NCI-H748 (cell line): ENCODE results near the gene GALNTL6.
A peak's percentile ranks its signal among the peaks of the same experiment; 100 is the strongest.

ENCODE experiments used
- DNase-seq: peaks from one replicate; lab custom pipeline; 2025; ENCODE audit not compliant: unreplicated experiment; lab: John Stamatoyannopoulos, UW

GALNTL6 gene

DNA sequence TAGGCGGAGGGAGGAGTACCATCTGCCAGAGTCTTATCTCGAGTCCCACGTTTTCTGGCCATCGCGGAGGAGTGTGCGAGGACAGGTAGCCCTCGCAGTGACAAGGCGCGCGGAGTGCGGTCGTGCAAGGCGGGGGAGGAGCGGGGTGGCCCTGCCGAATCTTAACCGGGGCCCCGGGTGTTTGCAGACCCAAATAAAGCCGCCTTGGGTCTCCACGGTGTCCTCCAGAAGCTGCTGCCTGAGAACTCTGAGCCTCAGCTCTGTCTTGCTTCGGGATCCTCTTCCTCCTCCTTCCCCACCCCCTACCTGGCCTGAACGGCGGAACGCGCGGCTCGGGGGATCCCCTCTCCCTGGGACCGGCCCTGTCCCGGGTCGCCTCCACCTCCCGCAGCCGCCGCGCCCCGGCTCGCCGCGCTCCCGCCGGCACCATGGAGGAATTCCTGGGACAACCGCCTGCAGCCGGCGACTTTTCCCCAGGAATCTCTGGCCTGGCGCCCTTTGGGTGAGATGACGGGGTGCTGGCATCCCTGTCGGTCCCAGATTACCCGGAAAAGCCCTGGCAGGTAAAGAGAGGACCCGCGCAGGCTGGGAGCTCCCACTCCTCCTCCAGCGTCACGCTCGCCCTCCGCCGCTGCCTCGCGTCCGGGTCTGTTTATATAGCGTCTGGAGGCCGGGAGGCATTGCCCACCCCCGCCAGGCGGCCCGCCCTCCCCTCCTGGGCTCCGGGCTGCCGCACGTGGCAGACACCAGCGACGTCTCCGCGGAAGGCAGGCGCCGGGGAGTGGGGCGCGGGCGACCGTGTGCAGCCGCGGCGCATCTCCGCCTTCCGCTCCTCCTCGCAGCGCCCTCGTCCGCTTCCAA, at the start of gene GALNTL6:
Gene GALNTL6, plus strand, starts transcription at position 740 of the 861 bp plus-strand sequence.
- peak; percentile 75 for DNase-seq

DNA sequence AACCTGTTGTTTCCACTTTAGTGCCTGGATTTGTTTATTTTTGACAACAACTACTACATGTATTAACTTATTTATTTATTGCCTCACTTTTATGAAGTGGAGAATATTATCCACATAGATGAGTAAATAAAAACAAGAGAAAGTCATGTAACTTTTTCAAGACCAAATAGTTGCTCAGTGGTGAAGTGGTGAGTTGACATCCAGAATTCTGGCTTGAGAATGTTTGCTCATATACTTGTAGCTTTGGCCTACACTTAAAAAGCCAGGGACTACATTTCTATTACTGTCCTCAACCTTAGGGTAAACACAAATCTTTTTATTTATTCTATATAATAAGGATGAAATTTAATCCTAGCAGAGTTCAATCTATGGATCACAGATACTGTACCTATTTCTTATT, 47.7 kb upstream of the GALNTL6 start:
- no peak for DNase-seq

DNA sequence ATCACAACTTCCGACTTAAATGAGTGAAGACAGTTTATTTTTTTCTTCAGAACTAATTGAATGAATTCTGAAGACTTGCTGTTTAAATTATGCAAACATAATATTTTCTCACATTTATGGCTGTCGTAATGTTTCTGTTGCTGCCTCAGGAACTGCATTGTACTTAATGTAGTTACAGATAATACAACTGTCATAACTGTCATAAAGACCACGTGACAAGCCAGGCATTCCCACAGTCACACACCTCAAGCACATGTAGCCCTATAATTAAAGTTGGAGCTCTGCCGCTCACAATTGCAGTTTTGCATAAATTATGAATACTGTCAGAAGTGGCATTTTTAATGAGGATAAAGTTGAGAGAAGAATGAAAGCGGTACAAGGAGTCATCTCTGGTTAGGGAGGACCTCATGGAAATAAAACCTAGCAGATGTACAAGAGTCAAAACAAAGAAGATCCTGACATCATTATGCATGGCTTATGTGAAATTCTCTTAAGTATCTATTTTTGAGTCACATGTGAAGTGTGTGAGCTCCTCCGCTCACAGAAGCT, 38.5 kb upstream of the GALNTL6 start:
- DNase-seq: no peak

DNA sequence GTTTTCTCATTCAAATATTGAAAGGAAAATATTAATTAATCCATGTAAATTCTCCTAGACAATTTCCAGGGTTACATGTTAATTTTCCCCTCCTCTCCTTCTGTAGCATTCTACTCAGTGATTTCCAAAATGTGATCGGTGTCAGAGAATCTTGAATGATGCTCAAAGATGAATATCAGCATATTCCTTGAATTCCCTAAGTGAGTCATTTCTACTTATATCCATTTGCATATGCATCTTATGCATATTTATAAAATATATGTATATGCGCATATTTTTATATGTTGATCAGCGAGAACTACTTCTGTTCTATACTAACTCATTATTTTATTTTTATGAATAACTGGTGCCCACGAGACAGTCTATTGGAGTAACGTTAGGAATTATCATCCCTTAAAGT, 33.9 kb upstream of the GALNTL6 start:
- DNase-seq: no peak

DNA sequence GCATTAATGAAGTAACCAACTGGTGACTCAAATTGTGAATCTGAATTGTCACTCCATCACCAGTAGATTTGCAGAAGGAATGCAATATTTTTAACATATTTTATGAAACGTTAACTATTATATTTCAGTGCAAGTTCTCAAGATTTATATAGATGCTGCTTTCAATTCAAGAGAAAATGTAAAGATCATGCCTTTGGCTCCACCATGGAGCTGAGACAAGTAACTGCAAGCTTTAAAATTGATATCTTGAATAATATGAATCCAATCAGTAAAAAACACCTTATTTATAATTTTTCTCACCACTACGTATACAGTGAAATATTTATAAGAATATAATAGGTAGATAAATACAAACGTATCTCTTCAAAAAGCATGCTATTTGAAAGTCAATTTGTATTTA, 27.8 kb upstream of the GALNTL6 start:
- DNase-seq: peak; percentile 19

DNA sequence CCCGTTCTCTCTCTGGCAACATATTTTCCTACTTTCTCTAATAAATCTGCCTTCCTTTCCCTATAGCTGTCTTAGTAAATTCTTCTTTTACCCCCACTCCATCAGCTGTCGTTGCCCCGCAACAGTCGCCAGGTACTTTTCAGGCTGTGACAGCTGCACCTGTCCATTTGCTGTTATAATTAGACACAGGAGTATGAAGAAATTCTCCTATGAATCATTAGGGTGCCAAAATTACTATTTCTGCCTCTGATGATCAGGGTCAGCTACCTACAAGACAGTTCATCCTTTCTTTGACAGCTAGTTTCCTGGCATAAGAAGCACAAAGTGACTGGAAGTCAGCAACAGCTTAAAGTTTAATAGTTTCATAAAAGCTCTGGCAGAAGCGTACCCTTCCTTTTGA, 19.5 kb upstream of the GALNTL6 start:
- DNase-seq: no peak

DNA sequence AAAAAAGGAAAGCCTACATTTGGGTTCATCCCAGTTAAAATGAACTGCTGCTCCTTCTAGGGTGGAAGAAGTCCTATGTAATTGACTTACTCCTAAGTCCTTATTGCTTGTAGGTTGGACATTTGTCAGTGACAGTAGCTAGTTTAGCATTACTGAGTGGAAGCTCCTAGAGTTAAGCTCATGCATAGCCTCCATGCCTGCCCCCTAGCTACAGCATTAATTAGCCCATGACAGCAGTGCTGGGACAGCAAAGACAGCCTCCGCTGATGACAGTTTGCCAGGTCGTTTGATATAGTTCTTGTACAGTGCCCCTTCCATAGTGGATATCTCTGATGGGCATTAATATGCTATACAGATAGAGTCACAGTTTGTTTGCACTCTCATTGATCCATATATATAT, 18.7 kb upstream of the GALNTL6 start:
- no peak for DNase-seq

DNA sequence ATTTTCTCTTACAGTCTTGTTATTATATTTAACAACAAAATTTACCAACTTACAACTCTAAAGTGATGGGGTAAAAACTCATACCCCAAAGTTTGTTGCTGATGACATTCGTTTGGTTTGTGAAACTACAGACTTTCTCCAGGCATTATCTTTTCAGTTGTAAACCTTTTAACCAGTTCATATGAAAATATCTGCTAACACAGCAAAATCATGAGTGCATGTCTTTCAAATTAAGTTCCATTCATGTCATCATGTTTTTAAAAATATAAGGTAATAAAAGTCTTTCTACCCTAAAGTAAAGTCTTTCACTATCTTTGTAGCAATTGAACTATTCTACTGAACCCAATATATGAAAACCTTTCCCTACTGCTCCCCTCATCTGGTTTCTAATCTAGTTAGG, 3.4 kb upstream of the GALNTL6 start:
- no peak for DNase-seq

DNA sequence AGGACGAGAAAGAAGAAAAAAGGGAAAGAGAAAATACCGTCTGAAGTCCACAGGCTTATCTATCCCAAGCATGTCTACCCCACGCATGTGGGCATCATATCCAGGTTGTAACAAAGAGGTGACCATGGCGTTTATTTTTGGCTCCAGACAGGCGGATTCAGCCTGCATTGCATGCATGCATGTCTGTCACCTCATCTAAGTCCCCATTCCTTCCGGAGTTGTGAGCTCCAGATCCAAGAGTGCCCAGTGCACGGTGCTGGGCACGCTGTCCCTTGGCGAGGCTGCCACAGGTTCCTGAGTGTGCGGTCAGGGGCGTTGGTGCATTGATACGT, 905 bp upstream of the GALNTL6 start:
- peak; percentile 72 for DNase-seq

DNA sequence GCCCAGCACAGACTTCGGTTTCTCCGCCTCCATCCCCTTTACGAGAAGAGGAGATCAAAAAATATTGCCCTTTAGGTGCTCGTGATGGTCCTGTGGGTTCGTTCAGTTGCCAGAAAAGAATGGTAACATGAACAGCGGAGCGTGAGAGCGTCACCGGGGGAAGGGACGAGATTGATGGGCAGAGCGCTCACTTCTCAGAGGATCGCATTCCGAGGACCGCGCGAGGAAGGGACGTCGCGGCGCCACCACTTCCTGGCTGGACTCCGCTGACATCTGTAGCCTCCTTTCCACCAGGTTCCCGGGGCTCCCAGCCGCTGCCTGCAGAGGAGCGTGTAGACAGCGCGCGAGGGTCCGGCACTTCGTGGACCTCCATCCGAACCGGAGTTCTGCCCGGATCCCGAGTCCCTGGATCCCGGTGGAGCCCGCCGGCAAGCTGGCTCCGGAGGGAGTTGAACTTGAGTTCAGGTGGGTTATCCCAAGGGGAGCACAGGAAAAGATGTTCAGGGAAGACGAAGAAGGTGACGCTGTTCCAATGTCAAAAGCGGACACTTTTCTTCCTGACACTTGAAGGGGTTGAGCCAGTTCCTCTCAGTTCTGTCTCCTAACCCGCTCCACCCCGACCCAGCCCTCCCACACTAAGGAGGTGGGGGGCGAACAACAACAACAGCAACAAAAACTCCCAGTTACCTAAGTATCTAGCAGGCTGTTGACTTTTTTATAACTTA, 484 bp downstream of the GALNTL6 start:
- peak; percentile 74 for DNase-seq

DNA sequence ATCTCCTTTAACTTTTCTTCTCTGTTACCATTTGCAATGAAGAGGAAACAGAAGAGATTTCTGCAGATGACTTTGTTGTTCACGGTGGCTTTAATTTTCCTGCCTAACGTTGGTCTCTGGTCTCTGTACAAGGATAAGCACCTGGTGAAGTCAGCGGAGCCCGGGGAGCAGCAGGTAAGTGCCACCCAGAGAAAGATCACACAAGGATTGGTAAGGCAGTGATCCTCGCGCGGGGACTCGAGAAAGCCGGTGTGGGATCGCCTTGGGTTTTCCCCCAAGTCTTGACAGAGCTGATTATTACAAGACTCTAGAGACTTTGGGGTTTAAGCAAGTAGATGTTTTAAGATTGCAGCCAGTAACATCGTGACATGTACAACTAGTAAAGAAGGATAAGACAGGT, 1.3 kb downstream of the GALNTL6 start:
- peak; percentile 41 for DNase-seq

DNA sequence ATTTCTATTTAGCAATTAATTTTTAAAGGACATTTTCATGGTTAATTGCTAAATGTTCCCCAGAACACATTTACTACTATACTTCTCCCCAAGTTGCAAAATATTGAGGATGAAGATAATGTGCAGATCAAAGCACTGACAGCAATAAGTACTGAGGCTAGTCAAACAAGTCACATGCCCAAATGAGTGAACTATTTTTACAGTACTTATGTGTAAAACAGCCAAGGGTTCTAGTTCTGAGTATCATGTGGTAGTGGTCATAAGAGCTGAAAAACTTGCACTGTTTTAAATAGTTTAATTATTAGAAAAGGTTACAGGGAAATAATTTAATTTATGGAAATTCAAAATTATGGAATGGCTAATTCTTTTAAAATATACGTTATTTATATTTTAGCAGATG, 3.8 kb downstream of the GALNTL6 start:
- DNase-seq: peak; percentile 11

DNA sequence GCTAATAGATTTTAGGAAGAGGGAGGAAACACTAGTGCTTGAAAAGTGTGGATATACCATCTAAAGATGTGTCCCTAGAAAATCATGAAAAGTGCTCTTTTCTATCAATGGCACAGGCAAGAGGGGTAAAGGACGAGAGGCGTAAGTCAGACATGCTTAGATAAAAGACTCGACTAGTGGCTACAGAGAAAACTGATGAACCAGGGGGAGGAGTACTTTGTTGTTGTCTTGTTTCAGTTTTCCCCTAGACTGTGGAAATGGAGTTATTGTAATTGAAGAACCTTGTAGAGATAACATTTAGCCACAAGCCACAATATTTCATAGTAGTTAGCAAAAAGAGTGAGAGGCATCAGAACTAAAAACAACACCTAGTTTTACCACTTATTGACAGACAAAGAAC, 21.4 kb downstream of the GALNTL6 start:
- no peak for DNase-seq

DNA sequence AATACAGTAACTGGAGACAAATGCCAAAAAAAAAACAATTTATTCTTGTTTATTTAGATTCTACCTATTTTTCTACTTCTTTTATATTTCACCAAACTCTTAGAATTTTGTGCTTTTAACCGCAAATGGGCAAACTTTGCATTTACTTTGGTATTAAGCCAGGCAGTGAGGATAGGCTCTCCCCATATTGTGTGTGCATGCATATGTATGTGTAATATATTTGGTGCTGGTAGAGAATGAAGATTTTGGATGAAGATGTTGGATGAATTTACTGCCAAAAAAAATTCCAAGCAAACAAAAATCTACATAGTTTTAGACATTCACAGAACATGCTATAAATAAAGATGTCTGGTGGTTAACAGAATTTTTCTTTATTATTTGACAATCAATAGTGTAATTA, 30.3 kb downstream of the GALNTL6 start:
- no peak for DNase-seq

DNA sequence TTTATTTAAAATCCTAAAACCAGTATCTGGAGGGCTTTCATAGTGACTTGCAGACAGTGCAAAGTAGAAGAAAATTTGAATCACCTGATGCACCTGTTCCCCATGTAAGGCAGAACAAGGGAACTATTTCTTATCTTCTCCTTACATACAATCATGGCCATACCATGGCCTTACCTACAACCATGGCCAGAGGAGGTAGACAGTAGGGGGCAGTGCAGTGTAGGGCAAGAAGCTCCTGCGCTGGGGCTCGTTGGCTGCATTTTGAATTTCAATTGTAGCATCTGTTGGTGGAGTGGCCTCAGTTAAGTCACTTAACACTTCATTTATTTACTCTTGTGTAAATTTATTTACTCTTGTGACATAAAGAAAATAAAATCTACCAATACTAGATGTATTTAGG, 33.0 kb downstream of the GALNTL6 start:
- DNase-seq: peak; percentile 81

DNA sequence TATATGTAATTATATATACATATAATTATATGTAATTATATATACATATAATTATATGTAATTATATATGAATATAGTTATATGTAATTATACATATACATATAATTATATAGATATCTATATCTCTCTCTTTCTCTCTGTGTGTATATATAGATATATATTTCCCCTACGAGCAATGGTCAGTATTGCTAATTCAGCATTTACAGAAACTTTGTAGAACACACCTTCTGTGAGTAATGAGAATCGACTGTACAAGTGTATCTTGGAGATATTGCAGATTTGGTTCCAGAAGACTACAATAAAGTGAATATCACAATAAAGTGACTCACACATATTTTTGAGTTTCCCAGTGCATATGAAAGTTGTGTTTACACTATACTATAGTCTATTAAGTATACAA, 33.7 kb downstream of the GALNTL6 start:
- no peak for DNase-seq

DNA sequence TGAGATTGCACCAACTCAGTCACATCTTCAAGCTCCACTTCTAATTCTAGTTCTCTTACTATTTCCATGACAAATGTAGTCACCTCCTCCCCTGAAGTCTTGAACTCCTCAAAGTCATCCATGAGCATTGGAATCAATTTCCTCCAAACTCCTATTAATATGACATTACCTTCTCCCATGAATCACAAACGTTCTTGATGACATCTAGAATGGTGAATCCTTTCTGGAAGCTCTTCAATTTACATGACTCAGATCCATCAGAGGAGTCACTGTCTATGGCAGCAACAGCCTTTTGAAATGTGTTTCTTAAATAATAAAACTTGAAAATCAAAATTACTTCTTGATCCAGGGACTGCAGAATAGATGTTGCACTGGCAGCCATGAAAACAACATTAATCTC, 34.5 kb downstream of the GALNTL6 start:
- no peak for DNase-seq

DNA sequence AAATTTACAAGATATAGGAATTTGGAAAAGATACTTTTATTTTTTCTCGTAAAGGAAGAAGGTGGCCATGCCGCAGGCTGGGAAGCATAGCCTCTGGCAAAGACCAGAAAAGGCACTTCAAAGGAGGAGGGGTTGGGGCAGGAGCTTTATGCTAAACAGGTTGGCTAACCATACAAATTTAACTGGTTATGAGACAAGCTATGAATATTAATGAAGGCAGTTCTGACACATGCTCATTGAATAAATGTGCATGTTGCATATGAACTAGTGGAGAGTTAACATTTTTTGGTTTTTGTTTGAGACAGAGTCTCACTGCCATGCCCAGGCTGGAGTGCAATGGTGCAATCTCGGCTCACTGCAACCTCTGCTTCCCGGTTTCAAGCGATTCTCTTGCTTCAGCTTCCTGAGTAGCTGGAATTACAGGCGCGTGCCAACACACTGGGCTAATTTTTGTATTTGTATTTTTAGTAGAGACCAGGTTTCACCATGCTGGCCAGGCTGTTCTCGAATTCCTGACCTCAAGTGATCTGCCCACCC, 36.5 kb downstream of the GALNTL6 start:
- DNase-seq: no peak

DNA sequence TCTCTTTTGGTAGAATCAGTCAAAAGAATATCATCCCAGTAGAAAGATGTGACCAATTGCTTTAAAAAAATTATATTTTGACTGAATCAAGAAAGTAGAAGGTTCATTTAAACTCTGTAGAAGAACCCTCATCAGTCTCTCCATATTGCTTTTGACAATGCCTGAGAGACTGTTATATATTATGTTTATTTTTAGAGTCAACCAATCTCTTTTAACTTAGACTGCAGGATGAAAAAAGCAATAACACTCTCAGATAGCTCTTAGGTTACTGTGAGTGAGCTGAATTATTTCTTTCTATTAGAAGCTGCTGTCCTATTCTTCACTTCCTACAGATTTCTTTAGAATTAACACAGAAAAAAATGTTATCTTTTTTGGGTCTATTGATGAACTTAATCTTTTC, 38.1 kb downstream of the GALNTL6 start:
- DNase-seq: no peak

DNA sequence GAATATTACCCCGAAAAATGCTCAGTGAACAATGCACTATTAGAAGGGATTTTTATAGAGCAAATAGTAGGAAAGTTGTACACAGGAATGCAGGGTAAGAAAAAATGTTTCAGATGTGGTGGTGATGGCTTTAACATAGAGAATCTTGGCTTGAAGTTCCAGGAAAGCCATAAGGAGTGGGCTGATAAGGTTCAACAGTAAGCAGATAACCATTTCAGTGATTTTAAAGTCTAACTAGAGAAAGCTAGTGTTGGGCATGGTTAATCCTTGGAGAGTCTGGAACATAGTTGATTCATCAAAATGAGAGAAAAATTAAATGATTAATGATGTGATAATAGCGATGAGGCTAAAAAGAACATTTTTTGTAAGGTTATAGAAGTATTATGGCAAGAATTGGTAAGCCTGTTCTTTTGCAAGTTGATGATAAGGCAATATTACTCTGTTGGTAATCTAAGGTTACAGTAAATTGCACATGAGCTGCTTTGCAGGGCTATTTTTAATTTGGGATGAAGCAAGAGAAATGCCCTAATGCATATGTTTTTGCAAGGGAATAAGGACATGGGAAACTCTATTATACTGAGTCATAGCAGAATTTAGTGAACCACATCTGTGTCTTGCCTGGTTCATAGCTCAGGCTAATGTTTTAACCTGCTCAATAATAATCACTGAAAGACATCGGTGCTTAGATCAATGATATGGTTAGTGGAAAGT, 44.3 kb downstream of the GALNTL6 start:
- no peak for DNase-seq

DNA sequence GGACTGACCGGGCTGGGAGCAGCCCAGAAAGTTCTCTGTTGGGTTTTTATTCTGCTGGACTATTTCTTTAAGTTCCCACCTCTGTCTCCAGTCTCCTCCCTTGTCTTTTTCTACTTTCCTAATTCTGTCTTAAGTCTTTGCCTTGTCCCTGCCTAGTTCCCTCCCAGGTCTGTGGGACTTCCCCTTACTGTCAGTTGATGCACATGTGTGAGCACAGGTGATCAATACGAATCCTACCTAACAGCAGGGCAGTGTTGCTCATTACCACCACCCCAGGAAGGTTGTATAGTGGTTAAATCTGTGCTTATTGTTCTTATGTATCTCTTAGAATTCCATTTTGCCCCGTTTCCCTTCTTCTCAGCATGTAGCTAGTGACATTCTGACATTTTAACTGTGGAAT, 62.1 kb downstream of the GALNTL6 start:
- DNase-seq: no peak
